ENCODE measurements around the gene HMGB4. TPM values are rescaled to one million over a fixed set of nuclear protein-coding genes. Genes with fewer than 3 reads are reported as not detected.

HMGB4 gene
- total and polyA plus RNA-seq, 2 of the 4 experiments (the other 2 are of a cell fraction) = not detected

- Histone ChIP-seq H2AK9ac (replicated peaks; ENCODE audit: low read depth, low read length, poor library complexity) (no peak overlapping the region), H3K4me1 (ENCODE audit: control insufficient read depth, insufficient read depth, low read length) (no peaks in the 10 kb centered on the region), H2BK15ac (ENCODE audit: low read depth, low read length) (no peak overlapping the region), H2BK5ac (ENCODE audit: low read depth, low read length, poor library complexity, severe bottlenecking) (no peak overlapping the region), H3K14ac (replicated peaks; ENCODE audit: low read depth, low read length) (no peak overlapping the region), H2AFZ (replicated peaks; ENCODE audit: low read length, poor library complexity) (no peak overlapping the region), H2AK5ac (ENCODE audit: low read depth, low read length) (no peak overlapping the region), H3K23ac (ENCODE audit: low read depth, low read length) (no peak overlapping the region), H3K9me3 (ENCODE audit: control insufficient read depth, insufficient read depth, low read length) (peaks cover 21% of the 10 kb centered on the region), H3K56ac (ENCODE audit: extremely low read depth, insufficient read depth, low read length) (no peak overlapping the region), H2BK20ac (ENCODE audit: low read depth, low read length) (no peak overlapping the region), H4K5ac (ENCODE audit: low read depth, low read length) (no peak overlapping the region), H3K36me3 (ENCODE audit: control insufficient read depth, insufficient read depth, low read length) (no peaks in the 10 kb centered on the region), H3K27ac (ENCODE audit: insufficient read depth, low read length) (no peak overlapping the region), H3K9me1 (ENCODE audit: insufficient read depth, low read length) (no peaks in the 10 kb centered on the region), H4K91ac (ENCODE audit: insufficient read depth, low read depth, low read length) (no peak overlapping the region), H3K4me3 (ENCODE audit: insufficient read depth, low read depth, low read length) (no peak overlapping the region), H4K8ac (ENCODE audit: low read depth in 2 of 2, low read length in 2 of 2) (no peak overlapping the region), H3K27me3 (ENCODE audit: control insufficient read depth, insufficient read depth, low read length) (no peaks in the 10 kb centered on the region), H4K20me1 (ENCODE audit: insufficient read depth, low read length) (no peaks in the 10 kb centered on the region), H3K18ac (ENCODE audit: low read depth, low read length) (no peak overlapping the region), H2BK120ac (ENCODE audit: low read depth, low read length) (no peak overlapping the region), H3K4ac (ENCODE audit: low read depth, low read length) (no peak overlapping the region), H3K9ac (ENCODE audit: low read depth, low read length) (no peak overlapping the region), H3K79me1 (ENCODE audit: low read depth in 1 of 2, low read length in 2 of 2) (no peaks in the 10 kb centered on the region), H3K4me2 (ENCODE audit: low read depth, low read length) (no peak overlapping the region)
- TF ChIP-seq RFX5 (IDR thresholded peaks at IDR 0.05; ENCODE audit: low read depth, low read length) = no peak
- TF ChIP-seq MXI1 (IDR thresholded peaks at IDR 0.05; ENCODE audit: borderline replicate concordance, low read depth, low read length) = no peak
- no peak for TF ChIP-seq BHLHE40 (IDR thresholded peaks at IDR 0.05; ENCODE audit: low read depth, low read length)
- TF ChIP-seq USF2 (IDR thresholded peaks at IDR 0.05; ENCODE audit: low read depth, low read length) = no peak
- no peak for TF ChIP-seq POLR2A (IDR thresholded peaks at IDR 0.05; ENCODE audit: low read depth, low read length)
- no peak for DNase-seq
- POLR2A ChIA-PET (ENCODE audit: unreplicated experiment) = no interaction called here
- intact Hi-C loops (cut with micrococcal nuclease) = no loop called here
- in situ Hi-C loops (cut with MboI; ENCODE audit: low sequenced_read_pairs) = no loop called here
- CTCF ChIA-PET = no interaction called here
- no peak for ATAC-seq (ENCODE audit: low read depth)
- WGBS, 2 experiments (ENCODE audit: extremely low coverage in 2 of 2, insufficient read length in 1 of 2) = no CpG with 5 or more reads among the region's 2 CpGs
- no TSS peak for BruUV-seq (replicated peaks)
- dilution Hi-C loops (cut with HindIII; ENCODE audit: low sequenced_read_pairs, unreplicated experiment) = no loop called here
Observed at GRCh38 chr1:33880305-33880704, 16.4 kb downstream of the HMGB4 start.
